HUES6 (cell line): ENCODE results near the gene GGT5.
"Not testable (repeated sequence)": the region's sequence is repeated elsewhere in the genome, so short reads cannot be mapped to it uniquely, and the experiment has no call there.

ENCODE experiments used
- H3K27ac ChIP-seq: 2 replicates; pipeline ENCODE4 v1.7.0; 2013; ENCODE audit warnings: low read depth, mild to moderate bottlenecking, low read length, inconsistent platforms
- H3K27me3 ChIP-seq: 2 replicates; pipeline ENCODE4 v1.6.1; 2013; ENCODE audit warnings: low read length; ENCODE audit not compliant: control insufficient read depth, insufficient read depth
- H3K36me3 ChIP-seq: 2 replicates; pipeline ENCODE4 v1.6.1; 2013; ENCODE audit warnings: low read length; ENCODE audit not compliant: control insufficient read depth, insufficient read depth
- H3K4me1 ChIP-seq: 2 replicates; pipeline ENCODE4 v1.6.1; 2013; ENCODE audit warnings: low read length; ENCODE audit not compliant: control insufficient read depth, insufficient read depth
- H3K4me3 ChIP-seq: 2 replicates; pipeline ENCODE4 v1.5.1; 2013; ENCODE audit warnings: low read depth, low read length
- H3K9ac ChIP-seq: one replicate; pipeline ENCODE4 v1.6.1; 2013; ENCODE audit warnings: mild to moderate bottlenecking, low read length
- H3K9me3 ChIP-seq: 2 replicates; pipeline ENCODE4 v1.6.1; 2013; ENCODE audit warnings: low read depth, low read length; ENCODE audit not compliant: control insufficient read depth, insufficient read depth

Gene GGT5

DNA sequence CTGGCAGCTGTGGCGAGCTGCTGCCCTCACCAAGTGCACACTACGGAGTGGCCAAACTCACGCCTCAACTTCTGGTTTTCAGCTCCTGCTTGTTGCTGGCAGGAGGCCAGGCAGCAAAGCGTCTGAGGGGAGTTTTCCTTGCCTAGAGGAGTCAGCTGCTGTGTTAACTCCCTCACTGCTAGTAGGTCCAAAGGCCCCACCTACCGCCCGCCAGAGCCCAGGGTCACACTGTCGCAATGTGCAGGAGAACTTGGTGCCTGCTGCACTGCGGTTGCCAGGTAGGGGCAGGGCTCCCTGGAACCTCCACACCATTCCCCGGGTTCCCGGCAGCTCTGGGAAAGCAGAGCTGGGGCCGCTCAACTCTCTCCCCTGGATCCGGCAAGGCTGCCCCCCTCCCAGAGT, at the start of gene GGT5:
TSS of gene GGT5 (minus strand) at position 53 of the 402 bp plus-strand sequence. CDS start 357 bp downstream, outside the sequence.
- not testable (repeated sequence) for H3K27ac ChIP-seq, H3K36me3 ChIP-seq, H3K27me3 ChIP-seq, H3K9me3 ChIP-seq, H3K9ac ChIP-seq, H3K4me3 ChIP-seq
- H3K4me1 ChIP-seq = peaks cover 16% of the 10 kb centered on the region

DNA sequence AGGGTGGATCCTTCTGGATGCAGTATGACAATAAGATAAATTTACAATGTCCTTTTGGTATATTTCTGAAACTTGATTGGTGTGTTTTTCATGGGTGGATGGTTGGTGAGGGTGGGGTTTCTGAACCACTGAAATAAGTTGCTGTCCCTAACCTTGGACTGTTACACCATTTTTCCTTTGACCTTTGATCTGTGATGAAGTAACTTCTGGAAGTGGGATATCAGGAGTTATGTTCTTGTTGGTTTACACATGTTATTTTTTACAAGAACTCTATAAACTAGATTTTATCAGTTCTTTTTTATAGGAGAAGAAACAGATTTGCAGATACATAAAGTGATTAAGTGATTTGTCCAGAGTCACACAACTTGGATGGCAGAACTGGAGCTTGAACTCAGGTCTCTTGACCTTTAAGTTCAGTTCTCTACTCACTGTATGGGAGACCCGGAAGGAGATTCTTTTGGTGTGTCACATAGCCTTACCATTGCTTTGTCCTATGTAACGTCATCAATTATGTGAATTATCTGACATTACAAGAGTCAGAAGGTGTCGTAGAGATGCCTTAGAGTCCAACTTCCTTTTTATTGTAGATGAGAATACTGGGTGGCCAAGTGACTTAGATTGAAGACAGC, 47.4 kb upstream of the GGT5 start:
- not testable (repeated sequence) for H3K4me3 ChIP-seq, H3K9me3 ChIP-seq, H3K27me3 ChIP-seq, H3K9ac ChIP-seq, H3K36me3 ChIP-seq, H3K27ac ChIP-seq
- peaks cover 11% of the 10 kb centered on the region; the same call in 1 of the 2 replicates for H3K4me1 ChIP-seq

DNA sequence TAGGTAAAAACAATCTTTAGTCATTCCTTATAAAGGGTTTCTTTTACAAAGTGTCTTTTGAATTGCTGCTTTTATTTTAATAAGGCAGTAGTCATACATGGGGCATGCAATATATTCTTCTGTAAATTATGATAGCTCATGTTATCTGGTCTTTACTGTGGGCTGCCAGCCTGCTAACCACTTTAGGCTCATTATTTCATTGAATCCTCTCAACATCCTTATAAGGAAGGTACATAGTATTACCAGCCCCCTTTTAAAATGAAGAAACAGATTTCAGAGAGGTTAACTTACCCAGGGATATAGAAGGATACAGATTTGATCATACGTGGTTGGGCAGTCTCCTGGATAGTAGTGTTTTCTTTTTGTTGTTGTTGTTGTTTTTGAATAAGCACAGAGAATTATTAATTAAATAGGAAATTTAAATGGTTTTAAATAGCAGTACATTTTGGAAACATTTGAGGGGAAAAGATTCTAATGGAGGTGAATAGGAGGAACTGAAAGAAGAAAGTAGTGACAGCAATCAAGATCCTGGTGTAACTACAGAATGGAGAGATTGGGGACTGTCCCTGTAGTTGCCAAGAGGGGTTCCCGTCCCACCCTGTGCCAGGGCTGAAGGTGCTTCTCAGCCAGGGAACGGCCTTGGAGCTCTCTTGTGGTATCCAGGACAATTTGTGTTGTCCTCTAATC, 46.8 kb upstream of the GGT5 start:
- no peak overlapping the region for H3K4me3 ChIP-seq
- H3K27me3 ChIP-seq = no peaks in the 10 kb centered on the region
- no peak overlapping the region for H3K27ac ChIP-seq
- no peaks in the 10 kb centered on the region for H3K9me3 ChIP-seq
- H3K9ac ChIP-seq = no peak overlapping the region
- no peaks in the 10 kb centered on the region for H3K36me3 ChIP-seq
- peaks cover 11% of the 10 kb centered on the region for H3K4me1 ChIP-seq

GRCh38 chr22:24290459-24290858, 45.6 kb upstream of the GGT5 start:
- H3K9ac ChIP-seq = no peak overlapping the region
- H3K27me3 ChIP-seq = no peaks in the 10 kb centered on the region
- H3K9me3 ChIP-seq = no peaks in the 10 kb centered on the region
- H3K4me3 ChIP-seq = no peak overlapping the region
- H3K27ac ChIP-seq = no peak overlapping the region
- H3K36me3 ChIP-seq = no peaks in the 10 kb centered on the region
- H3K4me1 ChIP-seq = peaks cover 17% of the 10 kb centered on the region

DNA sequence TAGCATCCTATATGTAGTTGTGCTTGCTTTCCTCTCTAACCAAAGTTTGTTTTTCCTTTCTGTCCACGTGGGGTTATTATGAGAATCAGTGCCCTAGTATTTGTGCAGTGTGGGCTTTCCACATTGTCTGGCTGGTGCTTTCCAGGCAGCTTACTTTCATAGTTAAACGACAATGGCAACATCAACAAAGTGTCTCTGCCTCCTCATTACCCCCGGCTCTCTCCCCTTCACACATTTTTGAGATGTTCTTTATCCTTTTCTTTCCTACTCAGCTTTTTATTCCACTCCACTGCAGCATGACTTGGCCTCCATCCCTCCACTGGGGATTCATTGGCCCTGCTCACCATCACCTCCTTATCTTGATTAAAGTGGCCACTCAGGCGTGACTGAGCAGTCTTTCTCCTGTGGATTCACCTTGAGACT, 44.9 kb upstream of the GGT5 start:
- Histone ChIP-seq H3K4me1 (peaks cover 24% of the 10 kb centered on the region), H3K36me3 (no peaks in the 10 kb centered on the region), H3K27me3 (no peaks in the 10 kb centered on the region), H3K4me3 (no peak overlapping the region), H3K9me3 (no peaks in the 10 kb centered on the region), H3K27ac (no peak overlapping the region), H3K9ac (no peak overlapping the region)

DNA sequence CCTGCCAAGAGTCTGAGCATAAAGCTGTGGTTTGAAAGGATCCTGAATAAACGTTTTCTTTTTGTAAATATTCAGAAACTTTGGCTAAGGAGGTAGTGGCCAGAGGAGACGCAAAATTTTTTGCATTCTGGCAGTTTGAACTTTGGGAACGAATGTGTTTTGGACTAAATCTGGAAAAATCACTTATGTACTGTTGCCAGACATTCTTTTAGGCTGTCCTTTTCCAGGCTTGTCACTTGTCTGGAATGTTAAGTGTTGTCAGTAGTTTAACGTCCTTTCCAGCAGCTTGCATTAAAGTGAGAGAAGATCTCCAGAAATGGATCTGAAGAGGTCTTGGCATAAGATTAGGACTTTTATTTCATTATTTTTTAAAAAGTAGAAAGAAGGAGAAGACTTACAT, 44.2 kb upstream of the GGT5 start:
- Histone ChIP-seq H3K36me3 (no peaks in the 10 kb centered on the region), H3K9me3 (no peaks in the 10 kb centered on the region), H3K4me1 (peaks cover 25% of the 10 kb centered on the region), H3K27me3 (no peaks in the 10 kb centered on the region), H3K9ac (no peak overlapping the region), H3K27ac (no peak overlapping the region), H3K4me3 (no peak overlapping the region)

- peaks cover 25% of the 10 kb centered on the region for H3K4me1 ChIP-seq
- not testable (repeated sequence) for H3K27ac ChIP-seq, H3K27me3 ChIP-seq, H3K9me3 ChIP-seq, H3K4me3 ChIP-seq, H3K36me3 ChIP-seq, H3K9ac ChIP-seq
Measured at GRCh38 chr22:24287801-24288200, 42.9 kb upstream of the GGT5 start.

GRCh38 chr22:24287212-24287611, 42.3 kb upstream of the GGT5 start:
- peaks cover 25% of the 10 kb centered on the region for H3K4me1 ChIP-seq
- not testable (repeated sequence) for H3K9ac ChIP-seq, H3K4me3 ChIP-seq, H3K9me3 ChIP-seq, H3K36me3 ChIP-seq, H3K27me3 ChIP-seq, H3K27ac ChIP-seq

- Histone ChIP-seq H3K4me3 (no peak overlapping the region; the same call in 1 of the 2 replicates), H3K27ac (peak overlapping the region; percentile 3; the same call in 1 of the 2 replicates), H3K9me3 (no peaks in the 10 kb centered on the region), H3K36me3 (no peaks in the 10 kb centered on the region), H3K4me1 (peaks cover 25% of the 10 kb centered on the region), H3K27me3 (no peaks in the 10 kb centered on the region), H3K9ac (no peak overlapping the region)
Measured at GRCh38 chr22:24285245-24285644, 40.4 kb upstream of the GGT5 start.

- Histone ChIP-seq H3K4me3 (no peak overlapping the region; the same call in 1 of the 2 replicates), H3K4me1 (peaks cover 20% of the 10 kb centered on the region), H3K9ac (no peak overlapping the region), H3K9me3 (no peaks in the 10 kb centered on the region), H3K36me3 (no peaks in the 10 kb centered on the region), H3K27ac (peak overlapping the region; percentile 3; the same call in 1 of the 2 replicates), H3K27me3 (no peaks in the 10 kb centered on the region)
Measured at GRCh38 chr22:24284747-24285203, 39.9 kb upstream of the GGT5 start.

- Histone ChIP-seq H3K4me3 (no peak overlapping the region), H3K9ac (no peak overlapping the region), H3K9me3 (no peaks in the 10 kb centered on the region), H3K4me1 (peaks cover 14% of the 10 kb centered on the region), H3K27ac (no peak overlapping the region), H3K27me3 (no peaks in the 10 kb centered on the region), H3K36me3 (no peaks in the 10 kb centered on the region)
Measured at GRCh38 chr22:24282401-24282800, 37.5 kb upstream of the GGT5 start.
